Osteocyte (in vitro differentiated cells): Measurements from ENCODE around the gene CDYL. TPM values are rescaled to one million over a fixed set of nuclear protein-coding genes. Genes with fewer than 3 reads are reported as not detected.
A peak's percentile ranks its signal among the peaks of the same experiment; 100 is the strongest.

ENCODE experiments used
- DNase-seq: peaks from one replicate; pipeline ENCODE4 v3.0.0; 2021; ENCODE audit warnings: mixed read lengths; ENCODE audit not compliant: unreplicated experiment; ENCODE audit errors: extremely low spot score
- H3K27ac Mint-ChIP-seq: one replicate; pipeline ENCODE4 v1.8.0; 2021; ENCODE audit warnings: mild to moderate bottlenecking, mixed read lengths; ENCODE audit not compliant: unreplicated experiment
- H3K27me3 Mint-ChIP-seq: one replicate; pipeline ENCODE4 v1.8.0; 2021; ENCODE audit warnings: mixed read lengths; ENCODE audit not compliant: unreplicated experiment
- H3K36me3 Mint-ChIP-seq: one replicate; pipeline ENCODE4 v1.8.0; 2021; ENCODE audit warnings: mixed read lengths; ENCODE audit not compliant: unreplicated experiment
- H3K4me1 Mint-ChIP-seq: one replicate; pipeline ENCODE4 v1.8.0; 2021; ENCODE audit warnings: mixed read lengths; ENCODE audit not compliant: unreplicated experiment
- H3K4me3 Mint-ChIP-seq: one replicate; pipeline ENCODE4 v1.8.0; 2021; ENCODE audit warnings: mild to moderate bottlenecking, moderate library complexity, mixed read lengths; ENCODE audit not compliant: unreplicated experiment
- H3K9me3 Mint-ChIP-seq: one replicate; pipeline ENCODE4 v1.8.0; 2021; ENCODE audit warnings: mixed read lengths; ENCODE audit not compliant: unreplicated experiment
- CTCF ChIP-seq: fragments of 200-600 bp; sonication (generic); IDR thresholded peaks from 2 replicates; pipeline ENCODE4 v1.5.0; 2021; ENCODE audit warnings: antibody characterized with exemption, mild to moderate bottlenecking, moderate library complexity
- total RNA-seq: library from RNA; stranded (reverse); gene quantifications from 2 replicates; pipeline ENCODE4 v1.2.1, GENCODE V29; 2021

CDYL gene
- total RNA-seq, 1 donor from 2014 or later: 39.8 TPM

- Mint-ChIP-seq H3K27me3 (no peaks in the 10 kb centered on the region), H3K4me3 (no peak overlapping the region), H3K9me3 (peaks cover 5% of the 10 kb centered on the region), H3K4me1 (peaks cover 26% of the 10 kb centered on the region), H3K27ac (no peak overlapping the region), H3K36me3 (no peaks in the 10 kb centered on the region)
- no peak for DNase-seq
- no peak for TF ChIP-seq CTCF
Measured at GRCh38 chr6:4794140-4794707, 18.0 kb downstream of the CDYL start.

GRCh38 chr6:4797587-4797986 lies 21.4 kb downstream of the CDYL start:
- Mint-ChIP-seq H3K27ac (peak overlapping the region; percentile 37), H3K4me1 (peaks cover 14% of the 10 kb centered on the region), H3K36me3 (peaks cover 9% of the 10 kb centered on the region), H3K4me3 (no peak overlapping the region), H3K27me3 (no peaks in the 10 kb centered on the region), H3K9me3 (peaks cover 15% of the 10 kb centered on the region)
- no peak for DNase-seq
- TF ChIP-seq CTCF: no peak

- Mint-ChIP-seq H3K4me1 (peaks cover 22% of the 10 kb centered on the region), H3K36me3 (peaks cover 9% of the 10 kb centered on the region), H3K9me3 (peaks cover 15% of the 10 kb centered on the region), H3K27ac (no peak overlapping the region), H3K27me3 (no peaks in the 10 kb centered on the region), H3K4me3 (no peak overlapping the region)
- DNase-seq: no peak
- no peak for TF ChIP-seq CTCF
Measured at GRCh38 chr6:4799912-4800311, 23.7 kb downstream of the CDYL start.

GRCh38 chr6:4800662-4801061 lies 24.5 kb downstream of the CDYL start:
- Mint-ChIP-seq H3K4me1 (peaks cover 24% of the 10 kb centered on the region), H3K36me3 (peaks cover 9% of the 10 kb centered on the region), H3K27ac (no peak overlapping the region), H3K27me3 (no peaks in the 10 kb centered on the region), H3K4me3 (no peak overlapping the region), H3K9me3 (peaks cover 11% of the 10 kb centered on the region)
- no peak for DNase-seq
- TF ChIP-seq CTCF: no peak

- H3K9me3 Mint-ChIP-seq: peaks cover 10% of the 10 kb centered on the region
Measured at GRCh38 chr6:4801491-4802110, 25.4 kb downstream of the CDYL start.

More at GRCh38 chr6:4801491-4802110, 25.4 kb downstream of the CDYL start:
- DNase-seq: no peak
- Mint-ChIP-seq H3K4me3 (no peak overlapping the region), H3K27me3 (no peaks in the 10 kb centered on the region), H3K4me1 (peaks cover 31% of the 10 kb centered on the region), H3K36me3 (peaks cover 9% of the 10 kb centered on the region), H3K27ac (no peak overlapping the region)
- no peak for TF ChIP-seq CTCF
